Chondrocyte (in vitro differentiated cells): ENCODE results near the gene DDR2. TPM values are rescaled to one million over a fixed set of nuclear protein-coding genes. Genes with fewer than 3 reads are reported as not detected.
A peak's percentile ranks its signal among the peaks of the same experiment; 100 is the strongest.

Source experiments
- DNase-seq: peaks from one replicate; pipeline ENCODE4 v3.0.0; 2021; ENCODE audit warnings: mixed read lengths, low spot score
- H3K27ac Mint-ChIP-seq: one replicate; pipeline ENCODE4 v1.8.0; 2021; ENCODE audit warnings: mild to moderate bottlenecking, moderate library complexity, mixed read lengths; ENCODE audit not compliant: unreplicated experiment
- H3K27me3 Mint-ChIP-seq: 2 replicates; pipeline ENCODE4 v1.8.0; 2021; ENCODE audit warnings: low read depth, mixed read lengths
- H3K36me3 Mint-ChIP-seq: 2 replicates; pipeline ENCODE4 v1.8.0; 2021; ENCODE audit warnings: low read depth, mixed read lengths
- H3K4me1 Mint-ChIP-seq: 2 replicates; pipeline ENCODE4 v1.8.0; 2021; ENCODE audit warnings: low read depth, mild to moderate bottlenecking, mixed read lengths
- H3K4me3 Mint-ChIP-seq: one replicate; pipeline ENCODE4 v1.8.0; 2021; ENCODE audit warnings: mild to moderate bottlenecking, moderate library complexity, mixed read lengths; ENCODE audit not compliant: unreplicated experiment
- H3K9me3 Mint-ChIP-seq: 2 replicates; pipeline ENCODE4 v1.8.0; 2021; ENCODE audit warnings: low read depth, mixed read lengths
- total RNA-seq: library from RNA; stranded (reverse); gene quantifications from 3 replicates; pipeline ENCODE4 v1.2.1, GENCODE V29; 2021
- TF ChIP-seq, protein P1 (sequence below): fragments of 200-600 bp; sonication (generic); IDR thresholded peaks from 2 replicates; pipeline ENCODE4 v1.5.0; 2021; ENCODE audit warnings: antibody characterized with exemption, mild to moderate bottlenecking, moderate library complexity

Gene DDR2
- total RNA-seq, 1 donor from 2014 or later: 182 TPM

DNA sequence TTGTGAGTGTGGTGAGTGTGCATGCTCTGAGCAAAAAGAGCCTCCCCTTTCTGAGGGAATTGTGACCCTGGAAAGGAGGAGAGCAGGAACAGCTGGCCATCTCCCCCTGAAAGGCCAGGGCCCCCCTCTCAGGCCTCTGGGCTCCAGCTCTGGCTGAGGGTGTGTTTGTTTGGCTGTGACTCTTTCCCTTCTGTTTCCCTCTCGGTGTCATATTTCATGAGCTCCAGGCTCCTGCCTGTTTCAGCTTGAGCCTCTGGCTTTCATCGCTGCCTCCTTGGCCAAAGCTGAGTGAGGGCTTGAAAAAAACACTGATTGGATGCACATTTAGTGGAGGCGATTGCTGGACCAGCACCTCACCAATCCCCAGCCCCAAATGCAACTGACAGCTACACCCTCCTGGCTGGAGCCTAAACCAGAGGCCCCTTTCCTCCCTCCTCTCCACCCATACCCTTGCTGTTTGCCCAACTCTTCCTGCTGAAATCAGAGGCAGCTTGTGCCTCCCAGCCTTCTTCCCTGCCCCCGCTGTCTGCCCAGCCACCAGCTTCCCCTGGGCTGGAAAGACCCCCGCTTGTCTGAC, 64.1 kb downstream of the DDR2 start:
- Mint-ChIP-seq H3K9me3 (no peaks in the 10 kb centered on the region), H3K4me1 (peaks cover 44% of the 10 kb centered on the region), H3K27ac (peak overlapping the region; percentile 87), H3K36me3 (no peaks in the 10 kb centered on the region), H3K4me3 (peak overlapping the region; percentile 23), H3K27me3 (no peaks in the 10 kb centered on the region)
- TF ChIP-seq, protein P1, sequence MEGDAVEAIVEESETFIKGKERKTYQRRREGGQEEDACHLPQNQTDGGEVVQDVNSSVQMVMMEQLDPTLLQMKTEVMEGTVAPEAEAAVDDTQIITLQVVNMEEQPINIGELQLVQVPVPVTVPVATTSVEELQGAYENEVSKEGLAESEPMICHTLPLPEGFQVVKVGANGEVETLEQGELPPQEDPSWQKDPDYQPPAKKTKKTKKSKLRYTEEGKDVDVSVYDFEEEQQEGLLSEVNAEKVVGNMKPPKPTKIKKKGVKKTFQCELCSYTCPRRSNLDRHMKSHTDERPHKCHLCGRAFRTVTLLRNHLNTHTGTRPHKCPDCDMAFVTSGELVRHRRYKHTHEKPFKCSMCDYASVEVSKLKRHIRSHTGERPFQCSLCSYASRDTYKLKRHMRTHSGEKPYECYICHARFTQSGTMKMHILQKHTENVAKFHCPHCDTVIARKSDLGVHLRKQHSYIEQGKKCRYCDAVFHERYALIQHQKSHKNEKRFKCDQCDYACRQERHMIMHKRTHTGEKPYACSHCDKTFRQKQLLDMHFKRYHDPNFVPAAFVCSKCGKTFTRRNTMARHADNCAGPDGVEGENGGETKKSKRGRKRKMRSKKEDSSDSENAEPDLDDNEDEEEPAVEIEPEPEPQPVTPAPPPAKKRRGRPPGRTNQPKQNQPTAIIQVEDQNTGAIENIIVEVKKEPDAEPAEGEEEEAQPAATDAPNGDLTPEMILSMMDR: no peak
- DNase-seq: no peak

DNA sequence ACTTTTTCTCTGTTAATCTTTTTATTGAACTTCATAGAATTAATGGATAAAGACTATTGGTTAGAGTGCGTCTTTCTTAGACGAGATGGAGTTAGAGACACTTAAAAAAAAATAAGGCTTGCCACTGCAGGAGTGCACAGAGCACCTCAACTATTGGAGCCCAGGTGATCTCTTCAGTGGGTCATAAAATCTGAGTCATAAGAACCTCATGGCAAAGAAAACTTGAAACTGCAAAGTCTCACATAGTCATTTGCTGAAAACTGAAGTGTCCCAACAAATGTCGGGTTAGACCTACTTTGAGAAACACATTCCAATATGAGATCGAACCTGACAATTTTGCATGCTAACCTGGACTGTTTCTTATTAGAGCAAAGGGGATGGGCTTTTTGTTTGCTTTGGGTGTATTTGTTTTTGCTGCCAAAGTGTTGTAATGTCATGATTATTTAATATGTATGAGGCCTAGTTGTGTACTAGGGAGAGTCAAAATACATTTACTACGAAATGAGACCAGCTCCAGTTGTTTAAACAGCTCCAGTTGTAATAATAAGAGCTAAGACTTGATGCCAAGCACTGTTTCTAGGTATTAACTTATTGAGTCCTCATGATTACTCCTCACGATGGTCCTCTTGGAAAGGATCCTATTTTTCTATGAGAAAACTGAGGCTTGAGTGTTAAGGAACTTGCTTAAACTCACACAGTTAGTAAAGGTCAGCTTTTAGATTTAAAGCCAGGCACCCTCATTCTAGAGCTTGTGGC, 65.1 kb downstream of the DDR2 start:
- Mint-ChIP-seq H3K4me3 (no peak overlapping the region), H3K27ac (peak overlapping the region; percentile 87), H3K4me1 (peaks cover 35% of the 10 kb centered on the region), H3K36me3 (no peaks in the 10 kb centered on the region), H3K27me3 (no peaks in the 10 kb centered on the region), H3K9me3 (no peaks in the 10 kb centered on the region)
- TF ChIP-seq, protein P1: no peak
- DNase-seq: no peak

DNA sequence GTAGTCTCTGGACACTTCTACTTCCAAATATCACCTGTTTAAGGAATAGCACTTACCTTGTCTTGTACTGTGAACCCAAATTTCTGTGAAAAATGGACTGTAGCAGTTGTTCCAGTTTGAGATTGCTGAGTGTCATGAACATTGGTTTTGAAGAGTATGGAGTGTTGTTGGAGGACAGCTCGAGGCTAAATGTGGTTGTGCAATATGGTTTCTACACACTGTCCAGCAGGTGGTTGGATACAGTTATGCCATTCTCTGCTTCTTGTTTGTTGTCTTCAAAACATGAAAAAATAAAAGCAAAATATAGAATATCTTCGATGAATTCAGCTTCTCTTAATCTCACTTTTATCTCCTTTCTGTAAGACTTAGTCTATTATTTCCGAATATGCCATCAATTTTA, 67.1 kb downstream of the DDR2 start:
- no peak overlapping the region for H3K27ac Mint-ChIP-seq
- H3K27me3 Mint-ChIP-seq: no peaks in the 10 kb centered on the region
- no peak for DNase-seq
- no peak overlapping the region for H3K4me3 Mint-ChIP-seq
- H3K36me3 Mint-ChIP-seq: no peaks in the 10 kb centered on the region
- no peaks in the 10 kb centered on the region for H3K9me3 Mint-ChIP-seq
- H3K4me1 Mint-ChIP-seq: peaks cover 24% of the 10 kb centered on the region
- TF ChIP-seq, protein P1: no peak

DNA sequence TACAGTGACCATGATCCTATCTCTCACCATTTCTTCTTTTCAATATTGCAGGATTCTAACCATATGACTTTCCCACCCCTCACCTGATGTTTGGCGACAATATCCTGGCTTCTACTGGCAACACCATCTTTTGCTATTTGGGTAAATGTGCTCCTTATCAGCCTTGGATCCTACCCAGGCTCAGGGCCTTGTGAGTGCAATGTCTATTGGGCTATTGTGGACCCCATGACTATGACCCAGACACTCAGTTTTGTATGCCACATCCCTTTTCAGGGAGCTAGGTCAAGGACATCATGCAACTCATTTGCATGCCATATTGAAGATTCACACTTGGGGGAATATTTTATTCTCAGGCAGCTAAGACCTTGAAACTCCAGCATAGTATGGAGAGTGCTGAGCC, 67.9 kb downstream of the DDR2 start:
- H3K4me1 Mint-ChIP-seq: peaks cover 24% of the 10 kb centered on the region
- H3K27ac Mint-ChIP-seq: no peak overlapping the region
- H3K36me3 Mint-ChIP-seq: no peaks in the 10 kb centered on the region
- no peak for DNase-seq
- TF ChIP-seq, protein P1: no peak
- no peaks in the 10 kb centered on the region for H3K27me3 Mint-ChIP-seq
- H3K4me3 Mint-ChIP-seq: no peak overlapping the region
- H3K9me3 Mint-ChIP-seq: no peaks in the 10 kb centered on the region

DNA sequence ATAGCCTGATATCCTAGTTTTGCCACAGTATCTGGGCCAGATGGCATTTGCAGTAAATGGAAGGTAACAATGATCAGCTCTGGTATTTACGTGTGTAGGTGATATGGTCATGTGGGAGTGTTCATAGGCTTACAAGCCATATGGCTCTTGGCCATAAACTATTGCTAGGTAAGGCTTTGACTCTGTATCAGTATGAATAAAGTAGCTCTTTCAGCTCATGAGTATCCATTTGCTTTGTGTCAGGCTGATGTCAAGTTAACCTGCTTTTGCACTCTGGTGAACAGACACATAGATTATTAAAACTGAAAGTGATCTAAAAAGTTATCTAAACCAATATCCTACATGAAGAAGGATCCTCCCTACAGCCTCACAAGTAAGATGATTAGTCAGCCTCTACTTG, 69.0 kb downstream of the DDR2 start:
- Mint-ChIP-seq H3K27me3 (no peaks in the 10 kb centered on the region), H3K36me3 (peaks cover 7% of the 10 kb centered on the region), H3K9me3 (no peaks in the 10 kb centered on the region), H3K4me1 (peaks cover 16% of the 10 kb centered on the region), H3K27ac (no peak overlapping the region), H3K4me3 (no peak overlapping the region)
- DNase-seq: no peak
- TF ChIP-seq, protein P1: no peak
